B cell (primary cell): ENCODE results near the gene WNT3A.

Experiments
- CTCF ChIP-seq: fragments of 200-600 bp; IDR thresholded peaks from one replicate; pipeline ENCODE4 v1.8.0; 2022; ENCODE audit warnings: antibody characterized with exemption, mild to moderate bottlenecking
- EZH2 ChIP-seq: IDR thresholded peaks from 2 replicates; pipeline ENCODE4 v1.6.1; 2012; ENCODE audit warnings: borderline replicate concordance, low read depth, mild to moderate bottlenecking, moderate library complexity, low read length; ENCODE audit not compliant: insufficient read depth, poor library complexity, severe bottlenecking

GRCh38 chr1:228020686-228021354 lies 14.0 kb downstream of the WNT3A start:
- no peak for TF ChIP-seq CTCF
- no peak for TF ChIP-seq EZH2
